Activated CD8-positive, alpha-beta T cell treated with anti-CD3 and anti-CD28 coated beads, Interleukin-2, amount 10 ng/mL, durations not matched to agents 7 days and 5 days (primary cell): ENCODE measurements around the gene MEMO1. TPM values are rescaled to one million over a fixed set of nuclear protein-coding genes. Genes with fewer than 3 reads are reported as not detected.
"Not testable (repeated sequence)": the region's sequence is repeated elsewhere in the genome, so short reads cannot be mapped to it uniquely, and the experiment has no call there.

Source experiments
- ATAC-seq: fragments of 150-1000 bp; cut with Tn5 transposase; one replicate; pipeline ENCODE4 v1.10.0; 2021; ENCODE audit warnings: moderate library complexity
- CTCF ChIA-PET: fragments of 350-600 bp; sonication (Branson Sonifier 250); formaldehyde crosslinking; loops from one replicate; lab custom pipeline; 2021; ENCODE audit warnings: antibody characterized with exemption; lab: Charles Lee
- POLR2A ChIA-PET: fragments of 350-600 bp; sonication (Branson Sonifier 250); formaldehyde crosslinking; loops from one replicate; lab custom pipeline; 2021; ENCODE audit warnings: antibody characterized with exemption; lab: Charles Lee
- DNase-seq: peaks from one replicate; pipeline ENCODE4 v3.0.0-alpha.2; 2020
- H3K27ac Mint-ChIP-seq: one replicate; pipeline ENCODE4 v1.8.0; 2021; ENCODE audit warnings: mild to moderate bottlenecking, mixed read lengths
- H3K27me3 Mint-ChIP-seq: one replicate; pipeline ENCODE4 v1.8.0; 2021; ENCODE audit warnings: low read depth, mixed read lengths
- H3K36me3 Mint-ChIP-seq: one replicate; pipeline ENCODE4 v1.8.0; 2021; ENCODE audit warnings: low read depth, mixed read lengths
- H3K4me1 Mint-ChIP-seq: one replicate; pipeline ENCODE4 v1.8.0; 2021; ENCODE audit warnings: low read depth, mixed read lengths
- H3K4me3 Mint-ChIP-seq: one replicate; pipeline ENCODE4 v1.8.0; 2021; ENCODE audit warnings: mild to moderate bottlenecking, mixed read lengths
- H3K9me3 Mint-ChIP-seq: one replicate; pipeline ENCODE4 v1.8.0; 2022; ENCODE audit warnings: mixed read lengths; ENCODE audit not compliant: insufficient read depth
- total RNA-seq, 2 experiments: library from RNA; stranded (reverse); gene quantifications; one replicate each; pipeline ENCODE4 v1.2.3, GENCODE V29; 2021

MEMO1 gene
- total RNA-seq, 2 experiments from 2014 or later: 50.5 to 51.5 TPM

- Mint-ChIP-seq H3K36me3 (peaks cover 15% of the 10 kb centered on the region), H3K4me3 (no peak overlapping the region), H3K9me3 (no peaks in the 10 kb centered on the region), H3K27ac (no peak overlapping the region), H3K27me3 (no peaks in the 10 kb centered on the region), H3K4me1 (no peaks in the 10 kb centered on the region)
- CTCF ChIA-PET: no interaction called here
- POLR2A ChIA-PET: no interaction called here
- DNase-seq: no peak
- no peak for ATAC-seq
These were observed 157.3 kb downstream of the MEMO1 start for GRCh38 chr2:31853521-31853920.

DNA sequence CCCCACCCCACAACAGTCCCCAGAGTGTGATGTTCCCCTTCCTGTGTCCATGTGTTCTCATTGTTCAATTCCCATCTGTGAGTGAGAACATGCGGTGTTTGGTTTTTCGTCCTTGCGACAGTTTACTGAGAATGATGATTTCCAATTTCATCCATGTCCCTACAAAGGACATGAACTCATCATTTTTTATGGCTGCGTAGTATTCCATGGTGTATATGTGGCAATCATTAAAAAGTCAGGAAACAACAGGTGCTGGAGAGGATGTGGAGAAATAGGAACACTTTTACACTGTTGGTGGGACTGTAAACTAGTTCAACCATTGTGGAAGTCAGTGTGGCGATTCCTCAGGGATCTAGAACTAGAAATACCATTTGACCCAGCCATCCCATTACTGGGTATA is 168.7 kb downstream of the MEMO1 start:
- CTCF ChIA-PET, H3K4me1 Mint-ChIP-seq, H3K4me3 Mint-ChIP-seq: not testable (repeated sequence)

GRCh38 chr2:31835450-31835849 is 175.4 kb downstream of the MEMO1 start:
- Mint-ChIP-seq H3K27me3 (peaks cover 4% of the 10 kb centered on the region), H3K27ac (no peak overlapping the region), H3K36me3 (no peaks in the 10 kb centered on the region), H3K4me3 (no peak overlapping the region), H3K9me3 (no peaks in the 10 kb centered on the region), H3K4me1 (no peaks in the 10 kb centered on the region)
- DNase-seq (no peak), ATAC-seq (no peak)
- ChIA-PET CTCF (no interaction called here), POLR2A (no interaction called here)

More for the DNA sequence above, 168.7 kb downstream of the MEMO1 start:
- ATAC-seq, H3K27me3 Mint-ChIP-seq, H3K36me3 Mint-ChIP-seq, DNase-seq, H3K9me3 Mint-ChIP-seq, POLR2A ChIA-PET, H3K27ac Mint-ChIP-seq: not testable (repeated sequence)

- CTCF ChIA-PET: no interaction called here
- Mint-ChIP-seq H3K4me1 (no peaks in the 10 kb centered on the region), H3K9me3 (peaks cover 4% of the 10 kb centered on the region), H3K27me3 (peaks cover 8% of the 10 kb centered on the region), H3K36me3 (no peaks in the 10 kb centered on the region), H3K27ac (no peak overlapping the region), H3K4me3 (no peak overlapping the region)
- DNase-seq (no peak), ATAC-seq (no peak)
- POLR2A ChIA-PET: no interaction called here
These were observed 178.4 kb downstream of the MEMO1 start for GRCh38 chr2:31832363-31832762.

- Mint-ChIP-seq H3K36me3 (no peaks in the 10 kb centered on the region), H3K27me3 (peaks cover 8% of the 10 kb centered on the region), H3K4me1 (no peaks in the 10 kb centered on the region), H3K9me3 (peaks cover 4% of the 10 kb centered on the region), H3K27ac (no peak overlapping the region), H3K4me3 (no peak overlapping the region)
- ATAC-seq: no peak
- ChIA-PET POLR2A (no interaction called here), CTCF (no interaction called here)
- DNase-seq: no peak
These were observed 179.2 kb downstream of the MEMO1 start for GRCh38 chr2:31831585-31831984.

DNA sequence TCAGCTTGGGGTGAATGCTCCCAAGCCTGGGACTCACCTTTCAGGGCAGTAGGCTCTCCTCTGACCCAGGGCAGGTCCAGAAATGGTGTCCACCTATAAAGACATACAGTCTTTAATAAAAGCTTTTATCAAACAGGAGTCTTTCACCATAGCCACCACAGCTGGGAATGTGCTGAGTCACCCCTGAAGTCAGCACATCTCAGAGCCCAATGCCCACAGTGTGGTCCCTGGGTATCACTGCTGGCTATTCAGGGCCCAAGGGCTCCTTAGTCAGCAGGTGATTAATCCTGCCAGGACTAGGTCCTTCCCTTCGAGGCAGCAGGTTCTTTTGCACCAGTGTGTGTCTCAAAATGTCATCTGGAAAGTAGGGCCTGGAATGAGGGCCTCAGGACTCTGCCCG is 181.9 kb downstream of the MEMO1 start:
- ATAC-seq (no peak), DNase-seq (no peak)
- Mint-ChIP-seq H3K9me3 (peaks cover 5% of the 10 kb centered on the region), H3K27me3 (peaks cover 4% of the 10 kb centered on the region), H3K36me3 (no peaks in the 10 kb centered on the region), H3K4me3 (no peak overlapping the region), H3K4me1 (no peaks in the 10 kb centered on the region), H3K27ac (no peak overlapping the region)
- ChIA-PET CTCF (no interaction called here), POLR2A (no interaction called here)

GRCh38 chr2:31823558-31823957 is 187.2 kb downstream of the MEMO1 start:
- Mint-ChIP-seq H3K4me1 (no peaks in the 10 kb centered on the region), H3K27me3 (no peaks in the 10 kb centered on the region), H3K27ac (no peak overlapping the region), H3K36me3 (no peaks in the 10 kb centered on the region), H3K4me3 (no peak overlapping the region), H3K9me3 (peaks cover 9% of the 10 kb centered on the region)
- ATAC-seq: no peak
- no peak for DNase-seq
- ChIA-PET CTCF (no interaction called here), POLR2A (no interaction called here)

DNA sequence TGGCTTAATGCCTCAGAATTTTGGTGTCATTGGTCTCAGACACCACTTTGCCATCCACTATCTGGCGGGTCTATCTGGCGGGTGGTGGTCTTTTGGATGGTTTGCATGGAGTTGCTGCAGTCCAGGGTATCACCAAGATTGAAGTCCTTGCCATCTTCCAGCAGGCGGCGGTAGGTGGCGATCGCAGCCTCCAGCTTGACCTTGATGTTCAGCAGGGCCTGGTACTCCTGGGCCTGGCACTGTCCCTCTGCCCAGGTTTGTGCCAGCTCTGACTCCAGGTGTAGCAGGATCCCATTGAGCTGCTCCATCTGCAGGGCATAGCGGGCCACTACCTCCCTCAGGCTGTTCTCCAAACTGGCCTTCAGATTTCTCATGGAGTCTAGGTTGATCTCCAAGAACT is 188.2 kb downstream of the MEMO1 start:
- ChIA-PET CTCF (no interaction called here), POLR2A (no interaction called here)
- Mint-ChIP-seq H3K4me3 (no peak overlapping the region), H3K36me3 (no peaks in the 10 kb centered on the region), H3K27ac (no peak overlapping the region), H3K4me1 (no peaks in the 10 kb centered on the region), H3K27me3 (no peaks in the 10 kb centered on the region), H3K9me3 (peaks cover 5% of the 10 kb centered on the region)
- DNase-seq (no peak), ATAC-seq (no peak)

Other genes with a start within 250 kb of the MEMO1 start
- gene DPY30, start 28.8 kb upstream of the MEMO1 start, total RNA-seq: 10 to 100 TPM; 70.0 to 71.3 TPM
- gene SPAST, start 52.5 kb upstream of the MEMO1 start, total RNA-seq: 10 to 100 TPM; 18.6 to 19.0 TPM
- 10 to 100 TPM; 22.3 TPM for gene SLC30A6, start 154.9 kb upstream of the MEMO1 start, total RNA-seq